ENCODE data around the gene TENM4. TPM values are rescaled to one million over a fixed set of nuclear protein-coding genes. Genes with fewer than 3 reads are reported as not detected.

TENM4 gene
- total RNA-seq, 2 experiments from 2014 or later, result not detected

GRCh38 chr11:78952890-78953289 lies 487.9 kb downstream of the TENM4 start:
- Mint-ChIP-seq H3K4me1 (ENCODE audit: low read depth) (no peaks in the 10 kb centered on the region), H3K9me3 (no peaks in the 10 kb centered on the region), H3K27ac (no peak overlapping the region), H3K4me3 (no peak overlapping the region), H3K27me3 (peaks cover 12% of the 10 kb centered on the region), H3K36me3 (ENCODE audit: low read depth) (no peaks in the 10 kb centered on the region)
- CTCF ChIA-PET, result no interaction called here
- intact Hi-C loops (cut with micrococcal nuclease), result no loop called here
- DNase-seq, result no peak
- no peak for TF ChIP-seq CTCF (IDR thresholded peaks at IDR 0.05)
- POLR2A ChIA-PET, result no interaction called here
- ATAC-seq, result no peak

GRCh38 chr11:78952175-78952574 lies 488.7 kb downstream of the TENM4 start:
- no peaks in the 10 kb centered on the region for H3K36me3 Mint-ChIP-seq (ENCODE audit: low read depth)
- intact Hi-C loops (cut with micrococcal nuclease), result no loop called here
- DNase-seq, result no peak
- H3K4me3 Mint-ChIP-seq, result no peak overlapping the region
- H3K9me3 Mint-ChIP-seq, result no peaks in the 10 kb centered on the region
- ChIA-PET CTCF (no interaction called here), POLR2A (no interaction called here)
- TF ChIP-seq CTCF (IDR thresholded peaks at IDR 0.05), result no peak
- H3K27ac Mint-ChIP-seq, result no peak overlapping the region
- no peaks in the 10 kb centered on the region for H3K4me1 Mint-ChIP-seq (ENCODE audit: low read depth)
- H3K27me3 Mint-ChIP-seq, result peaks cover 12% of the 10 kb centered on the region
- no peak for ATAC-seq

- H3K4me3 Mint-ChIP-seq, result no peak overlapping the region
- no peaks in the 10 kb centered on the region for H3K9me3 Mint-ChIP-seq
- ChIA-PET CTCF (no interaction called here), POLR2A (no interaction called here)
- no peak for ATAC-seq
- no peaks in the 10 kb centered on the region for H3K36me3 Mint-ChIP-seq (ENCODE audit: low read depth)
- intact Hi-C loops (cut with micrococcal nuclease), result no loop called here
- no peak for TF ChIP-seq CTCF (IDR thresholded peaks at IDR 0.05)
- H3K27ac Mint-ChIP-seq, result no peak overlapping the region
- H3K27me3 Mint-ChIP-seq, result peaks cover 8% of the 10 kb centered on the region
- no peak for DNase-seq
- H3K4me1 Mint-ChIP-seq (ENCODE audit: low read depth), result no peaks in the 10 kb centered on the region
These were observed 490.7 kb downstream of the TENM4 start for GRCh38 chr11:78949976-78950690.

- ChIA-PET POLR2A (no interaction called here), CTCF (no interaction called here)
- H3K9me3 Mint-ChIP-seq, result no peaks in the 10 kb centered on the region
- H3K4me1 Mint-ChIP-seq (ENCODE audit: low read depth), result no peaks in the 10 kb centered on the region
- TF ChIP-seq CTCF (IDR thresholded peaks at IDR 0.05), result no peak
- H3K36me3 Mint-ChIP-seq (ENCODE audit: low read depth), result no peaks in the 10 kb centered on the region
- intact Hi-C loops (cut with micrococcal nuclease), result no loop called here
- H3K4me3 Mint-ChIP-seq, result no peak overlapping the region
- no peak for DNase-seq
- H3K27me3 Mint-ChIP-seq, result peaks cover 7% of the 10 kb centered on the region
- no peak overlapping the region for H3K27ac Mint-ChIP-seq
- no peak for ATAC-seq
These were observed 493.6 kb downstream of the TENM4 start for GRCh38 chr11:78946945-78947902.

GRCh38 chr11:78943841-78944240 lies 497.0 kb downstream of the TENM4 start:
- POLR2A ChIA-PET, result no interaction called here
- CTCF ChIA-PET, result no interaction called here
- no peaks in the 10 kb centered on the region for H3K9me3 Mint-ChIP-seq
- intact Hi-C loops (cut with micrococcal nuclease), result no loop called here
- no peaks in the 10 kb centered on the region for H3K4me1 Mint-ChIP-seq (ENCODE audit: low read depth)
- H3K27ac Mint-ChIP-seq, result no peak overlapping the region
- DNase-seq (no peak), ATAC-seq (no peak)
- TF ChIP-seq CTCF (IDR thresholded peaks at IDR 0.05), result no peak
- no peak overlapping the region for H3K4me3 Mint-ChIP-seq
- H3K27me3 Mint-ChIP-seq, result peaks cover 2% of the 10 kb centered on the region
- H3K36me3 Mint-ChIP-seq (ENCODE audit: low read depth), result no peaks in the 10 kb centered on the region

Data from activated CD8-positive, alpha-beta T cell treated with anti-CD3 and anti-CD28 coated beads for 36 hours (primary cell).